ENCODE data around the gene C8G. TPM values are rescaled to one million over a fixed set of nuclear protein-coding genes. Genes with fewer than 3 reads are reported as not detected.
A peak's percentile ranks its signal among the peaks of the same experiment; 100 is the strongest.

Gene C8G
- 1.0 TPM for total RNA-seq
- 1.2 TPM for polyA plus RNA-seq

DNA sequence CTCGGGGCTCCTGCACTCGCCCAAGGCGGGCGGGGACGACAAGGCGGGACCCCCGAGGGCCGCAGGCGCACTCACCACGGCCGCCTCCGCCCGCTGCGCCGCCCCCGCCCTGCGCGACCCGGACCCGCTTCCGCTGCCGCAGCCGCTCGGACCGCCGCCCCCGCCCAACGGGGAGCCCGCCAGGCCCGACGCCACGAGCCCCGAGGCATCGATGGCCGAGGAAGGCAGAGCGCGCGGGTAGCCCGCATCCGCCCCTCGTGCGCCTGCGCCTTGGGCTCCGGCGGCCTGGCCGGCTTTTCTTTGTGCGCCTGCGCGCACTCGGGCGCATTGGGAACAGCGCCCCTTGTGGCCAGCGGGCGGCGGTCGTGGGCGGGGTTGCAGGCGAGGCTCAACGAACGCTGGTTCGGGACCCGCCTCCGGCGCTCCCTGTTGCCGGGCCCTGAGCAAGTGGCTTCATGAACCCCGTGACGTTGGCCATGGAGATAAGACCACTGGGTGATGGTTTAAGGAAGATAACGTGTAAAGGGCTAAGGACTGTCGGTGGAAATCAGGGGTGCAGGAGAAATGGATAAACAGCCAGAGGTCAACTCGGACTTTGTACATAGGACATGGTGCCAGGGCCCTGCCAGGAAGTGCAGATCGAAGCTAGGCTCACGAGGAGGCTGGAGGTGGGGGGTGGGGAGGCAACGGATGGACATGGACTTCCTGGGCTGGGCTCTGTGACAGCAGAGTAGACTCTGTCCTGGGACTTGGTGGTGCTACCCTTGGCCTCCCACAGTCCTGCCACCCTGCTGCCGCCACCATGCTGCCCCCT lies at the start of gene C8G, which contains the start of gene FBXW5:
Gene C8G (plus strand): TSS at position 725 of the 814 bp plus-strand sequence. CDS start 78 bp downstream, at position 803.
Gene FBXW5 (minus strand): TSS at position 220 of the 814 bp plus-strand sequence. CDS start 655 bp downstream, outside the sequence.
- peaks cover 2% of the 10 kb centered on the region for H3K4me1 ChIP-seq (ENCODE audit: insufficient read depth)
- DNase-seq (ENCODE audit: extremely low spot score), result peak; percentile 79
- peak within 1 kb of the TSS; percentile 84 for H3K27ac ChIP-seq (ENCODE audit: low read depth)
- 5% methylated on average over 74 of the region's 74 CpGs for WGBS
- peak within 1 kb of the TSS; percentile 86 for H3K4me3 ChIP-seq (ENCODE audit: low read depth, low read length)
- H3K36me3 ChIP-seq (ENCODE audit: insufficient read depth), result peaks cover 18% of the 10 kb centered on the region

DNA sequence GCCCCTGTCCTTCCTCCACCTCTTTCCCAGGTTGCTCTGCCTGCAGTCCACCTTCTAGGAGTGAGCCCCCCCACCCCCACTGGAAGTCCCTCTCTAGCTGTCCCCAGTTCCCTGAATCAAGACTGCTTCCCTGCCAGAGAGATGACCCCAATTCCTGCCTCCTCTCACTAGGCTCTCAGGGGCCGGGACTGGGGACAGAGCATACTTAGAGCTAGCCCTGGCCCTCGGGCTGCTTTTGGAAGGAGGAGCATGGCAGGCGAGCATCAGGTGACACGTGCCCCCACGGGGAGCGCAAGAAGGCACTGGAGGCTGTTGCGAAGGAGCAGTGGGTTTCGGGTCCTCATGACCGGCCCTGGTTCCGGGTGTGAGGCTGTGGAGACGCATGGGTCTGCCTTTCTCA lies 49.0 kb upstream of the C8G start:
- Histone ChIP-seq H3K36me3 (ENCODE audit: insufficient read depth) (no peaks in the 10 kb centered on the region), H3K27ac (ENCODE audit: low read depth) (no peak overlapping the region), H3K4me1 (ENCODE audit: insufficient read depth) (no peaks in the 10 kb centered on the region), H3K4me3 (ENCODE audit: low read depth, low read length) (no peak overlapping the region)
- 85% methylated on average over 11 of the region's 11 CpGs for WGBS
- no peak for DNase-seq (ENCODE audit: extremely low spot score)

DNA sequence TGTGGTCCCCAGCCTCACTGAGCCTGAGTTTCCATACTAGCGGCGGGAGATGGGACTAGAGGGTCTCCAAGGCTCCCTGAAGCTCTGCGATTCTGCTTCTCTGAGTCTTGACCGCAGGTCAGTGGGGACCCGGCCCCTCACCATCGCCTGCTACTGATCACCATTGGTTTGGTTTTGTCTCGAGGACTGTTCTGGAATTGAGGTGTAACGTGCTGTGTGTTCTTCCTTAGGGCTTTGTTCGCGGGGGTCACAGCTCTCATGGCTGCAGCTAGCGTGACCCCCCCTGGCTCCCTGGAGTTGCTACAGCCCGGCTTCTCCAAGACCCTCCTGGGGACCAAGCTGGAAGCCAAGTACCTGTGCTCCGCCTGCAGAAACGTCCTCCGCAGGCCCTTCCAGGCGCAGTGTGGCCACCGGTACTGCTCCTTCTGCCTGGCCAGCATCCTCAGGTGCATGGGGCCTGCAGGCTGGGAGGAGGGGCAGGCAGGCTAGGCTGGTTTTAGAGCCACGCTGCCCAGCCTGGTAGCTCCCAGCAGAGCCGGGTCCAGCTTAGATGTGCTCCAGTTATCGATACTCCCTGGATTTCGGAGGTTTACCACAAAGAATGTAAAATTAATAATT lies 46.5 kb upstream of the C8G start:
- Histone ChIP-seq H3K27ac (ENCODE audit: low read depth) (no peak overlapping the region), H3K4me1 (ENCODE audit: insufficient read depth) (no peaks in the 10 kb centered on the region), H3K36me3 (ENCODE audit: insufficient read depth) (no peaks in the 10 kb centered on the region), H3K4me3 (ENCODE audit: low read depth, low read length) (no peak overlapping the region)
- 95% methylated on average over 21 of the region's 21 CpGs for WGBS
- no peak for DNase-seq (ENCODE audit: extremely low spot score)

DNA sequence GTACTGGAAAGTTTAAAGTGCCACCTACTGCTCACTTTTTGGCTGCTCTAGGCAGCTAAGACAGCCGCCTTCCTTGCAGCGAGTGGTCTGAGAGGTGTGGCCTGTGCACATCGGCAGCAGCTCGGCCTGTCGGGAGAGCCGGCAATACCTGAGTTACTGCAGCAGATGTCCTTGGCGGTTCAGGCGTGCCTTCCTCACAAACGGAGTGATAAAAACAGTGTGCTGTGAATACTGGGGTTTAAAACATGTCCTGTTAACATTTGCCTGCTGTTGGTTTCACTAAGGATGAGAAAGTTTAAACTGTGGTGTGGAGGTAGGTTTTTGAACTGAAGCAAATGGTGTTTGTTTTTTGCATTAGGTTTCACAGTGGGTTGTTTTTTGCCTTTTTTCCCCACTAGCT lies 45.8 kb upstream of the C8G start:
- H3K27ac ChIP-seq (ENCODE audit: low read depth), result no peak overlapping the region
- H3K4me1 ChIP-seq (ENCODE audit: insufficient read depth), result no peaks in the 10 kb centered on the region
- no peaks in the 10 kb centered on the region for H3K36me3 ChIP-seq (ENCODE audit: insufficient read depth)
- no peak for DNase-seq (ENCODE audit: extremely low spot score)
- 67% methylated on average over 9 of the region's 9 CpGs for WGBS
- no peak overlapping the region for H3K4me3 ChIP-seq (ENCODE audit: low read depth, low read length)

DNA sequence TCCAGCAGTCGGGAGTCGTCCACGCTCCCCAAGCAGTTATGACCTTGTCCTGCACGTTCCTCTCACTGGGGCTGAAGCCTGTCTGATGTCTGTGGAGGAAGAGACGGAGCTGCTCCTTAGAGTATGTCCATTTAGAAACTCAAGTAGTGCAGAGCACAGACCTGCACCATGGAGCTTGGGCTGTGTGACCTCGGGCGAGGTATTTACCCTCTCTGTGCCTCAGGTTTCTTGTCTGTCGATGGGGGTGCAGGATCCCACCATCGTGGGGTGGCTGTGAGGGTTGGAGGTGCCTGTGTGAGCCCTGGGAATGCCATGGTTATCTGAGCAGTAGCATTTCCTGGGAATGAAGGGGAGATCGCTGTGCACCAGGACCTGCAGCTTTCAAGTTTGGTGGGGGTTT lies 44.5 kb upstream of the C8G start:
- Histone ChIP-seq H3K4me1 (ENCODE audit: insufficient read depth) (no peaks in the 10 kb centered on the region), H3K36me3 (ENCODE audit: insufficient read depth) (no peaks in the 10 kb centered on the region), H3K27ac (ENCODE audit: low read depth) (no peak overlapping the region), H3K4me3 (ENCODE audit: low read depth, low read length) (no peak overlapping the region)
- 94% methylated on average over 10 of the region's 10 CpGs for WGBS
- no peak for DNase-seq (ENCODE audit: extremely low spot score)

DNA sequence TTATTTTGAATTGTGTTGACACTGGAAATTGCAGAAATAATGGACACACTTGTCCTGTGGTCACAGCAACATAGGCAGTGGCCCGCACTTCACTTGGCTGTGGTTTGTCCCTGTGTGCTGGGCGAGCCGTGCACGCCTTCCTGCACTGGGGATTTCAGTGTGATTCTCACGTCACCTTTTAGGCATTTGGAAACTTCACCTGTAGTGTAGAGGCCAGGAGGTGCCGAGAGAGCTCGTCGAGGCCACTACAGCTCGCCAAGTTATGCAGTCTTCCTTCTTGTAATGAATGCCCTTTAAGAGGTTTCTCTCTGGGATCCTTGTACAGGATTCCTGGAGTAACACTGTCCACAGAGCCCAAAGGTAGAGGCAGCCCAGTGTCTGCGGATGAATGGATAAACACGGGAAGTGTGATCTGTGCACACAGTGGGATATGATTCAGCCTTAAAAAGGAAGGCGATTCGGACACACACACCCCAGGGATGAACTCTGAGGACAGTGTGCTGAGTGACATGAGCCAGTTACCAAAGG lies 44.0 kb upstream of the C8G start:
- Histone ChIP-seq H3K4me1 (ENCODE audit: insufficient read depth) (no peaks in the 10 kb centered on the region), H3K27ac (ENCODE audit: low read depth) (no peak overlapping the region), H3K4me3 (ENCODE audit: low read depth, low read length) (no peak overlapping the region), H3K36me3 (ENCODE audit: insufficient read depth) (no peaks in the 10 kb centered on the region)
- 84% methylated on average over 13 of the region's 13 CpGs for WGBS
- no peak for DNase-seq (ENCODE audit: extremely low spot score)

DNA sequence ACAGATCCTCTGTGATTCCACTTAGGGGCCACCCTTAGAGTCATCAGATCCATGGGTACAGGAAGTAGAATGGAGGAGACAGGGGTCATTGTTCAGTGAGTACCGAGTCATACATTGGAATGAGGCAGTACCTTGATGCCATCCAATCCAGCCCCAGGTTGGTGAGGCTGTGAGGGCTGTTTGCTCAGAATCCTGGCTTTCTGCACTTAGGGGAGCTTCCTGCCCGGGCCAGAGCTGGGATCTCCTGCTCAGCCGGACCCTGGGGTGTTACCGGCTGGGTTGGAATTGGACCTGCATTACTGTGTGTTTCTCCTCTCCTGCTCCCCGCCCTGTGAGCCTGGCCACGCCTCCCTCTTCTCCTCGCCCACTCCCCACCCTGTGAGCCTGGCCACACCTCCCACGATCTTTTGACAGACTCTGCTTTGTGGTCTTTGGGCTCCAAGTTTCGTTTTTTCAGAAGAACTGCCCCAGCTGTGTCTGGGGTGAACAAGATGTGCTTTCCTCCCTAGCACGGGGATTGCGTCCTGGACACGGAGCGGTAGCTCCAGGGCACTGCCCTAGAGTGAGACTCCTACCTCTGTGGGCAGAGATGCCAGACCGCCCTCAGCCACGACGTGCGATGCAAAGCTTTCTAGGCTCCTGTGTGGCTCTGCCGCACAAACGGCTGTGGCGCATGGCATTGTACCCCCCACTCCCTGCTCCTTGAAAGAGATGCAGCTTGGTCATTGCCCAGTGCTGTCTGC lies 43.4 kb upstream of the C8G start:
- no peak overlapping the region for H3K27ac ChIP-seq (ENCODE audit: low read depth)
- H3K4me1 ChIP-seq (ENCODE audit: insufficient read depth), result no peaks in the 10 kb centered on the region
- H3K36me3 ChIP-seq (ENCODE audit: insufficient read depth), result no peaks in the 10 kb centered on the region
- 57% methylated on average over 20 of the region's 20 CpGs for WGBS
- H3K4me3 ChIP-seq (ENCODE audit: low read depth, low read length), result no peak overlapping the region
- no peak for DNase-seq (ENCODE audit: extremely low spot score)

DNA sequence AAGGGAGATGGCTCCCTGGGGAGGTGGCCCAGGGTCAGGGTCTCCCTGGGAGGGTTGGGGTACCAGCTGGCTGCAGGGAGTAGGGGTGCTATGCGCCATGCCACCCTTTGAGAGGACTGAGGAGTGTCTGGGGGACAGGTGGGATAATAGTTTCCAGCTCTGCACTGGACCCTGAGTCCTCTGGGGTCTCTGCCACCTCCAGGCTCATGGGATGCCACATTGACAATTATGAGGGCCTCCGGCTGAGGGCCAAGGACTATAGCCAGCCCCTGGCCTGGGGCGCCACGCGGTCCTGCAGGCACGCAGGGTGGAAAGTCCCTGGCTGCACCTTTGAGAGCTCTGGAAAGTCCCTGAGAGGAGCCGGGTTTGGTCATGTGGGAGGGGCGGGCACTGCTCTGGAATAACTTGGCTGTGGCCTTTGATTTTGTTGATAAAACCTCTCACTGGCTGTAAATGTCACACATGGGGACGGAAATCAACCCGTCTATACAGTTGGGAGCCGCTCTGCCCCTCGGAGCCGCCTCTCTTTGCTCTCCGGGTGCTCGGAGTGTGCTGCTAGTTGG lies 42.7 kb upstream of the C8G start:
- WGBS, result 22% methylated on average over 15 of the region's 15 CpGs
- Histone ChIP-seq H3K4me1 (ENCODE audit: insufficient read depth) (no peaks in the 10 kb centered on the region), H3K36me3 (ENCODE audit: insufficient read depth) (no peaks in the 10 kb centered on the region), H3K27ac (ENCODE audit: low read depth) (no peak overlapping the region), H3K4me3 (ENCODE audit: low read depth, low read length) (no peak overlapping the region)
- no peak for DNase-seq (ENCODE audit: extremely low spot score)

DNA sequence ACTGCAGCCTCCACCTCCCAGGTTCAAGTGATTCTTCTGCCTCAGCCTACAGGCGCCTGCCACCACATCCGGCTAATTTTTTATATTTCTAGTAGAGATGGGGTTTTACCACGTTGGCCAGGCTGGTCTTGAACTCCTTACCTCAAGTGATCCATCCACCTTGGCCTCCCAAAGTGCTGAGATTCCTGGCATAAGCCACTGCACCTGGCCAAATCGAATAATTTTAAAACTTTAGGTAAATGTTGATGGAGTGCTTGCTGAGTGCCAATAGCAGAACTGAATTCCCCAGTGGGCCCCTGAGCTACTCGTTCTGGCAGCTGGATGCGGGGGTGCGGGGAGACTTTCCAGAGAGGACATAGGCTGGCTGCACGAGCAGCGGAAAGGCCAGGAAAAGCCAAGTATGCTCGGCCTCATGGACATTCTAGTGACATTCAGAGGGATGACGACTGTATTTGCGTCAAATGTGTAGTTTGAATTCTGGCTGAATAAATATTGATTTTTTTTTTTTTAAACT lies 41.9 kb upstream of the C8G start:
- H3K4me3 ChIP-seq (ENCODE audit: low read depth, low read length), result no peak overlapping the region
- H3K4me1 ChIP-seq (ENCODE audit: insufficient read depth), result no peaks in the 10 kb centered on the region
- no peaks in the 10 kb centered on the region for H3K36me3 ChIP-seq (ENCODE audit: insufficient read depth)
- no peak overlapping the region for H3K27ac ChIP-seq (ENCODE audit: low read depth)
- no peak for DNase-seq (ENCODE audit: extremely low spot score)
- WGBS, result 78% methylated on average over 12 of the region's 12 CpGs

DNA sequence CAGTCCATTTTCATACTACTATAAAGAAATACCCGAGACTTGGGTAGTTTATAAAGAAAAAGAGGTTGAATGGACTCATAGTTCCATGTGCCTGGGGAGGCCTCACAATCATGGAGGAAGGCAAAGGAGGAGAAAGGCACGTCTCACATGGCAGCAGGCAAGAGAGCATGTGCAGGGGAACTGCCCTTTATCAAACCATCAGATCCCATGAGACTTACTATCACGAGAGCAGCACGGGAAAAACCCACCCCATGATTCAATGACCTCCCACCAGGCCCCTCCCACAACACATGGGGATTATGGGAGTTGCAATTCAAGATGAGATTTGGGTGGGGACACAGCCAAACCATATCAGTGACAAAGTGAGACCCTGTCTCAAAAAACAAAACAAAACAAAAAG lies 38.8 kb upstream of the C8G start:
- Histone ChIP-seq H3K36me3 (ENCODE audit: insufficient read depth) (peaks cover 2% of the 10 kb centered on the region), H3K4me1 (ENCODE audit: insufficient read depth) (no peaks in the 10 kb centered on the region), H3K4me3 (ENCODE audit: low read depth, low read length) (no peak overlapping the region), H3K27ac (ENCODE audit: low read depth) (no peak overlapping the region)
- no peak for DNase-seq (ENCODE audit: extremely low spot score)
- 70% methylated on average over 4 of the region's 4 CpGs for WGBS

DNA sequence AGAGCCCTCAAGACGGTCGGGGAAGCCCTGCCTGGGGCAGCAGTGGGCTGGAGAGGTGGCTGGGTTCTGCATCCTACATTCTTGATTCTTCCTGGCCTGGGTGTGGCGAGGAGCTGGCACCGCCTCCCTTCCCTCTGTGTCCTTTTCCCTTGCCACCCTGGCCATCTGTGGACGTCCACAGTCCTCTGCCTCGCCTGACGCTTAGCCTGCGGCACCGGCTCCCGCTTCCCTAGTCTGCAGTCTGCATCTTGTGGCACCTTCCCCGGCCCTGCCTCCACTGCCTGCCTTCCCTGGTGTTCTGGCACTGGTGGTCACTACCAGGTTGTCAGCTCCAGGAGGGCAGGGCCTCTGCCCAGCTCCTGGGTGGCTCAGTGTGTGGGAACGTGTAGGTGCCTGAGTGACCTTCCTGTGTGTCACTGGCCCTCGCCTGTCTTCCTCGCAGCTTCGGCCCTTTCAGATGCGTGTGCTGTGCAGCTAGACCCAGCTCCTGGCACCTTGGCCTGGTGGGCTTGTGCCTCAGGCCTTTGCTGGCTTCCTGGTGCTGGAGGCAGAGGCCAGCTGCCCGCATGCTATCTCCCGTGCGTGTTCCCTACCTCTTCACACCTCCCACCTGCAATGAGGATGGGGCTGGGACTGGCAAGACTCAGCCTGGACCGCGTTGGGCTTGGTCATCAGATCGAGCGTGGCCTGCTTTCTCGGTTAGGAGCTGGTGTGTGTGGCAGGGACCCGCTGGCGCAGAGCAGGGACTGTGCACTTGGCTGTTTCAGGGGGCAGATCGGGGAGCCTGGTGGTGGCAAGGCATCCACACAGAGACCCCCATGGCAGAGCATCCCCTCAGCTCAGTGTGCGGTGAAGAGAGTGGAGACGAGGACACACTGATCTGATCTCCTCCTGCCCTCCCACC lies 37.8 kb upstream of the C8G start:
- no peaks in the 10 kb centered on the region for H3K4me1 ChIP-seq (ENCODE audit: insufficient read depth)
- H3K36me3 ChIP-seq (ENCODE audit: insufficient read depth), result peaks cover 2% of the 10 kb centered on the region
- no peak overlapping the region for H3K4me3 ChIP-seq (ENCODE audit: low read depth, low read length)
- no peak overlapping the region for H3K27ac ChIP-seq (ENCODE audit: low read depth)
- WGBS, result 95% methylated on average over 29 of the region's 29 CpGs
- no peak for DNase-seq (ENCODE audit: extremely low spot score)

DNA sequence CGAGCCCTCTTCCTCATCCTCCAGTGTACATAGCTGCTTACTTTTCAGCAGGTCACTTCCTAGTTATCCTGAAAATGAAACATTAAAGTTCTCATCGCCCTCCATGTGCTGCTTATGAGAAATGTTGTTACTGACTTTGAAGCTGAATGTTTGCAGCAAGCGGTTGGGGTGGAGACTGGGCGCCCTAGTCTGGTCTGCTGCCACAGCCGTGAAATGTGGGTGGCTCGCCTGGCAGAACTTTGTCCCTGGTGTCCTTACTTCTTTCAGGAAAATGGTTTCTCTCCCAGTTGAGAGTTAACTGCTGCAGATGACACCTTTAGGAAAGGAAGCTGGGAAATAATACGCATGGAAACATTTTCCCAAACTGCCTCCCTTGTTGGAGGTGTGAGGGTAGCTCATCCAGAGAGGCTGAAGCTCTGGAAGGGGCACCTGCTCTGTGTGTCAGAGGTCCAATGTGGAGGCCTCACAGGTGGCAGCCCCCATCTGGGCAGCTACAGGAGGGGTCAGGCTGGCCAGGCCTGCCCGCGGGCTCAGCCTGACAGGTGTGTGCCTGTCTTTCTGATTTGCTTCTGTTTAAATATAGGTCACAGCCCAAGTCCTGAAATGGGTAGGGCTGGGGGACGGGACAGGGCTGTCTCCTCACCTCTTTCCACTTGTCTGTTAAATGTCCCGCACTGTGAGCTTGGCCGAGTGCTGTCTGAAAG lies 34.7 kb upstream of the C8G start:
- Histone ChIP-seq H3K4me3 (ENCODE audit: low read depth, low read length) (no peak overlapping the region), H3K36me3 (ENCODE audit: insufficient read depth) (peaks cover 2% of the 10 kb centered on the region), H3K4me1 (ENCODE audit: insufficient read depth) (no peaks in the 10 kb centered on the region), H3K27ac (ENCODE audit: low read depth) (no peak overlapping the region)
- 93% methylated on average over 12 of the region's 12 CpGs for WGBS
- no peak for DNase-seq (ENCODE audit: extremely low spot score)
